K562 (cell line): ENCODE results near the gene BMI1. TPM values are rescaled to one million over a fixed set of nuclear protein-coding genes. Genes with fewer than 3 reads are reported as not detected.

Source experiments
- ATAC-seq: fragments of 200-7000 bp; cut with Tn5 transposase; 3 replicates; pipeline ENCODE4 v1.9.1; 2020; ENCODE audit warnings: moderate library complexity
- BruUV-seq: library from RNA; stranded (reverse); fragments of 400-500 nt; replicated peaks from 2 replicates; lab custom pipeline; 2021; lab: Mats Ljungman, UMichigan
- CTCF ChIA-PET: fragments of 300-600 bp; formaldehyde crosslinking; extraction: SDS; loops from one replicate; lab custom pipeline; 2021; ENCODE audit warnings: low intra/inter-chr PET ratio; lab: Yijun Ruan, JAX
- POLR2A ChIA-PET: fragments of 300-600, 350-650 bp; sonication (Branson Sonifier 250); formaldehyde crosslinking; extraction: SDS; loops from one replicate; lab custom pipeline; 2021; ENCODE audit warnings: antibody characterized with exemption, inconsistent platforms; lab: Yijun Ruan, JAX
- DNase-seq, 4 experiments: peaks; one replicate each; pipeline versions ENCODE4 v3.0.0 to v3.0.0-alpha.2; 2011 to 2018; ENCODE audit warnings: low spot score in 3 of 4, mixed read lengths in 3 of 4; ENCODE audit errors: extremely low read depth in 1 of 4
- FAIRE-seq: peaks from 2 replicates; lab custom pipeline; 2011; peaks lifted over from hg19 to GRCh38; lab: Jason Lieb, UNC
- H2AFZ ChIP-seq: 2 replicates; pipeline ENCODE4 v1.6.0; 2011; ENCODE audit warnings: low read depth, low read length, control low read depth, inconsistent platforms
- H3K27ac ChIP-seq: fragments of 200-600 bp; 3 replicates; pipeline ENCODE4 v1.8.0; 2011; ENCODE audit warnings: low read depth, mild to moderate bottlenecking, control low read depth, inconsistent platforms, low read length, moderate library complexity, mixed read lengths; ENCODE audit errors: extremely low read depth
- H3K27me3 ChIP-seq, 2 experiments: fragments of 300-600 bp in 1 of 2; 2 replicates in 1 of 2; 3 replicates in 1 of 2; pipeline versions ENCODE4 v1.6.0 to v1.8.0; 2011; ENCODE audit warnings: inconsistent platforms in 2 of 2, low read length in 2 of 2, mild to moderate bottlenecking in 1 of 2, mixed read lengths in 1 of 2, moderate library complexity in 1 of 2; ENCODE audit not compliant: control insufficient read depth in 2 of 2, insufficient read depth in 2 of 2
- H3K36me3 ChIP-seq: fragments of 300-600 bp; 3 replicates; pipeline ENCODE4 v1.8.0; 2011; ENCODE audit warnings: mild to moderate bottlenecking, low read length, inconsistent platforms; ENCODE audit not compliant: control insufficient read depth, insufficient read depth
- H3K4me1 ChIP-seq, 2 experiments: fragments of 200-600 bp in 1 of 2; replicated peaks in 1 of 2; 2 replicates in 1 of 2; 3 replicates in 1 of 2; pipeline versions ENCODE4 v1.5.1 to v1.8.0; 2011; ENCODE audit warnings: inconsistent platforms in 2 of 2, low read length in 2 of 2, mild to moderate bottlenecking in 1 of 2, mixed read lengths in 1 of 2, moderate library complexity in 1 of 2; ENCODE audit not compliant: control insufficient read depth in 2 of 2, insufficient read depth in 2 of 2
- H3K4me2 ChIP-seq: 2 replicates; pipeline ENCODE4 v1.6.1; 2011; ENCODE audit warnings: low read length, control low read depth, inconsistent platforms, mixed read lengths; ENCODE audit not compliant: insufficient read depth
- H3K4me3 ChIP-seq: fragments of 200-600 bp; sonication (generic), shearing (Covaris generic); 2 replicates; pipeline ENCODE4 v1.5.1; 2016; ENCODE audit warnings: control low read depth, inconsistent platforms
- H3K79me2 ChIP-seq: fragments of 200-600 bp; 3 replicates; pipeline ENCODE4 v1.8.0; 2011; ENCODE audit warnings: low read length, inconsistent platforms; ENCODE audit not compliant: control insufficient read depth, insufficient read depth
- H3K9ac ChIP-seq, 2 experiments: 2 replicates each; pipeline versions ENCODE4 v1.6.0 to v1.6.1; 2011; ENCODE audit warnings: low read depth in 2 of 2, low read length in 2 of 2, control low read depth in 1 of 2, inconsistent platforms in 1 of 2, mild to moderate bottlenecking in 1 of 2, mixed read lengths in 1 of 2; ENCODE audit not compliant: insufficient read depth in 1 of 2
- H3K9me1 ChIP-seq: one replicate; pipeline ENCODE4 v1.6.0; 2011; ENCODE audit warnings: inconsistent platforms, mild to moderate bottlenecking, low read length, moderate library complexity; ENCODE audit not compliant: control insufficient read depth, insufficient read depth
- H3K9me3 ChIP-seq: replicated peaks from 2 replicates; pipeline ENCODE4 v1.5.1; 2011; ENCODE audit warnings: low read depth, low read length, inconsistent platforms; ENCODE audit not compliant: control insufficient read depth, insufficient read depth
- H4K20me1 ChIP-seq: replicated peaks from 2 replicates; pipeline ENCODE4 v1.6.1; 2011; ENCODE audit warnings: low read length, inconsistent platforms, mixed read lengths; ENCODE audit not compliant: control insufficient read depth, insufficient read depth
- ARID1B ChIP-seq: fragments of 450-650 bp; IDR thresholded peaks from 2 replicates; pipeline ENCODE4 v1.6.1; 2016; ENCODE audit warnings: antibody characterized with exemption, mild to moderate bottlenecking, inconsistent platforms
- ATF3 ChIP-seq, 2 experiments: fragments of 450-650 bp in 1 of 2; sonication (generic) in 1 of 2; formaldehyde crosslinking in 1 of 2; IDR thresholded peaks in 1 of 2; conservative IDR thresholded peaks in 1 of 2; 2 replicates each; pipeline versions ENCODE4 v1.6.1 to v1.8.1; 2016 to 2023; ENCODE audit warnings: mild to moderate bottlenecking in 2 of 2, moderate library complexity in 2 of 2, inconsistent platforms in 1 of 2, missing genetic modification reagents in 1 of 2
- CCNT2 ChIP-seq: IDR thresholded peaks from 2 replicates; pipeline ENCODE4 v1.6.1; 2011; ENCODE audit warnings: borderline replicate concordance, low read depth, mild to moderate bottlenecking, moderate library complexity, mixed read lengths, low read length; ENCODE audit not compliant: insufficient read length; ENCODE audit errors: extremely low read depth
- CREM ChIP-seq: IDR thresholded peaks from 2 replicates; pipeline ENCODE4 v1.6.1; 2014; ENCODE audit warnings: antibody characterized with exemption, low read depth
- FOSL1 ChIP-seq: fragments of 200-800 bp; sonication (Bioruptor generic); conservative IDR thresholded peaks from 2 replicates; pipeline ENCODE4 v1.6.1; 2016; ENCODE audit warnings: missing genetic modification characterization, missing compliant biosample characterization
- HIVEP1 ChIP-seq: fragments of 250-450 bp; sonication (Bioruptor Pico); IDR thresholded peaks from 2 replicates; pipeline ENCODE4 v1.4.0; 2020; ENCODE audit warnings: mild to moderate bottlenecking
- JUND ChIP-seq, 2 experiments: IDR thresholded peaks; 2 replicates in 1 of 2; 3 replicates in 1 of 2; pipeline ENCODE4 v1.6.1; 2011; ENCODE audit warnings: borderline replicate concordance in 2 of 2, low read depth in 2 of 2, low read length in 2 of 2, improper control_type of control experiment in 1 of 2, missing biosample characterization in 1 of 2, missing genetic modification characterization in 1 of 2, missing genetic modification reagents in 1 of 2
- MEIS2 ChIP-seq: fragments of 450-650 bp; IDR thresholded peaks from 2 replicates; pipeline ENCODE4 v1.6.1; 2014; ENCODE audit warnings: mild to moderate bottlenecking; ENCODE audit not compliant: partially characterized antibody
- POLR3A ChIP-seq: IDR thresholded peaks from 2 replicates; pipeline ENCODE4 v1.6.1; 2011; ENCODE audit warnings: borderline replicate concordance, mild to moderate bottlenecking, moderate library complexity; ENCODE audit not compliant: insufficient read length, insufficient read depth; ENCODE audit errors: extremely low read depth
- POLR3G ChIP-seq: IDR thresholded peaks from 2 replicates; pipeline ENCODE4 v1.6.1; 2011; ENCODE audit not compliant: insufficient read length, insufficient replicate concordance; ENCODE audit errors: extremely low read depth
- SMAD1 ChIP-seq: fragments of 150-350 bp; IDR thresholded peaks from 2 replicates; pipeline ENCODE4 v1.6.1; 2014; ENCODE audit warnings: low read length, low read depth; ENCODE audit not compliant: partially characterized antibody
- SRSF3 ChIP-seq: fragments of 200-400 bp; formaldehyde crosslinking; IDR thresholded peaks from 2 replicates; pipeline ENCODE4 v1.6.1; 2016; ENCODE audit warnings: mild to moderate bottlenecking, low read length, moderate library complexity; ENCODE audit not compliant: insufficient read depth
- ZFP30 ChIP-seq: fragments of 250-450 bp; sonication (Bioruptor Pico); IDR thresholded peaks from 2 replicates; pipeline ENCODE4 v1.8.0; 2022; ENCODE audit warnings: moderate library complexity, mild to moderate bottlenecking, inconsistent platforms, borderline replicate concordance
- ZNF134 ChIP-seq: fragments of 250-450 bp; sonication (Bioruptor Pico); conservative IDR thresholded peaks from 2 replicates; pipeline ENCODE4 v1.4.0; 2020
- ZNF507 ChIP-seq: conservative IDR thresholded peaks from 2 replicates; pipeline ENCODE4 v1.6.1; 2017; ENCODE audit warnings: missing genetic modification characterization, missing compliant biosample characterization
- WGBS: fragments of 100-300 bp; shearing (Covaris generic); methylation state at CpG from one replicate; pipeline ENCODE4 v1.1.6; 2016; ENCODE audit warnings: low coverage, mixed read lengths; ENCODE audit not compliant: insufficient coverage; ENCODE audit errors: missing lambda C conversion rate; 5-methylcytosine and 5-hydroxymethylcytosine counted together
- in situ Hi-C: fragments of 300-500 bp; cut with MboI; formaldehyde crosslinking; loops from 4 replicates; pipeline ENCODE4 v1.15.0; 2018; ENCODE audit warnings: inconsistent platforms, mixed read lengths
- intact Hi-C: fragments of 100-400 bp; cut with micrococcal nuclease; formaldehyde crosslinking; loops from 2 replicates; pipeline ENCODE4 v1.14.2; 2022
- polyA plus RNA-seq, 8 experiments: library from polyadenylated mRNA; depleted of rRNA in 4 of 8; stranded (reverse) in 5 of 8; unstranded in 3 of 8; fragments of >200 nt; fragmentation: Nextera tagmentation in 2 of 8; fragmentation: Illumina TruSeq in 1 of 8; extraction: Ambion mirVana in 2 of 8; extraction: Trizol in 1 of 8; gene quantifications; 2 replicates each; pipeline versions ENCODE4 v1.2.1 to v1.2.3, GENCODE V29; 2011 to 2014; ENCODE audit warnings: inconsistent platforms in 1 of 8, missing spikeins in 1 of 8
- total RNA-seq, 7 experiments: library from RNA; depleted of rRNA in 6 of 7; stranded (reverse); fragments of >200 nt in 6 of 7; fragmentation: Illumina TruSeq in 2 of 7; extraction: Trizol in 2 of 7; gene quantifications; 2 replicates each; pipeline versions ENCODE4 v1.2.1 to v1.2.3, GENCODE V29; 2011 to 2021; ENCODE audit warnings: low replicate concordance in 1 of 7

BMI1 gene
- total and polyA plus RNA-seq, 9 of the 15 experiments (the other 6 are each of a cell fraction or from before 2014, with no cell fraction given) = 21.4 to 103 (median 70.8) TPM

GRCh38 chr10:22305721-22306120, 15.2 kb upstream of the BMI1 start:
- Histone ChIP-seq H3K4me3 (no peak overlapping the region), H3K79me2 (no peaks in the 10 kb centered on the region), H3K27ac (no peak overlapping the region), H3K36me3 (no peaks in the 10 kb centered on the region)
- ATAC-seq = no peak
- no peak for FAIRE-seq
- in situ Hi-C loops = no loop called here
- intact Hi-C loops = no loop called here
- DNase-seq = no peak
- CTCF ChIA-PET = no interaction called here
- TF ChIP-seq POLR3A = no peak
- TF ChIP-seq, all 486 proteins: peak for 0
- Histone ChIP-seq H3K4me1 (peaks cover 0 to 2% of the 10 kb centered on the region in 2 experiments; a peak in 4 of 5 replicates), H3K9me3 (no peaks in the 10 kb centered on the region), H3K4me2 (no peak overlapping the region), H3K27me3 (no peaks in the 10 kb centered on the region), H2AFZ (no peak overlapping the region), H3K9me1 (no peaks in the 10 kb centered on the region), H3K9ac (no peak overlapping the region), H4K20me1 (no peaks in the 10 kb centered on the region)
- POLR2A ChIA-PET = no interaction called here
- no TSS peak for BruUV-seq
- 68% methylated on average over 2 of the region's 2 CpGs for WGBS

- in situ Hi-C loops = no loop called here
- 19% methylated on average over 2 of the region's 2 CpGs for WGBS
- H3K79me2 ChIP-seq = no peaks in the 10 kb centered on the region
- H3K27ac ChIP-seq = no peak overlapping the region
- ChIA-PET CTCF (no interaction called here), POLR2A (no interaction called here)
- H3K4me2 ChIP-seq = no peak overlapping the region
- H3K36me3 ChIP-seq = no peaks in the 10 kb centered on the region
- H3K9ac ChIP-seq = no peak overlapping the region
- H3K4me3 ChIP-seq = no peak overlapping the region
- peak overlapping the region; percentile 76 for H2AFZ ChIP-seq
- H3K27me3 ChIP-seq = no peaks in the 10 kb centered on the region
- no peaks in the 10 kb centered on the region for H4K20me1 ChIP-seq
- ATAC-seq (peak; percentile 27), FAIRE-seq (no peak), DNase-seq (peak in 2 of 4 experiments; percentile 33 to 40)
- intact Hi-C loops = no loop called here
- H3K9me1 ChIP-seq = no peaks in the 10 kb centered on the region
- BruUV-seq = no TSS peak
- no peaks in the 10 kb centered on the region for H3K9me3 ChIP-seq
- H3K4me1 ChIP-seq = peaks cover 0 to 7% of the 10 kb centered on the region in 2 experiments; a peak in 3 of 5 replicates
- TF ChIP-seq ZFP30 (CRISPR knock-in tag) (no peak), ARID1B (0 out of 2 replicates have a peak, but pooled peaks have one; percentile 20), SRSF3 (no peak), ZNF134 (CRISPR knock-in tag) (no peak), SMAD1 (no peak), FOSL1 (peak; percentile 47), ZNF507 (tag) (no peak), ATF3 (IDR thresholded peaks at IDR 0.05) (peak; percentile 56), ATF3 (CRISPR knock-in tag; conservative IDR thresholded peaks at IDR 0.05) (no peak), HIVEP1 (CRISPR knock-in tag) (no peak), CCNT2 (no peak), JUND (IDR thresholded peaks at IDR 0.05; ENCODE audit: borderline replicate concordance, low read depth, low read length) (0 out of 2 replicates have a peak, but pooled peaks have one; percentile 28), JUND (tag; IDR thresholded peaks at IDR 0.05; ENCODE audit: borderline replicate concordance, low read depth, low read length) (no peak), MEIS2 (peak; percentile 71), CREM (0 out of 2 replicates have a peak, but pooled peaks have one; percentile 15), POLR3G (no peak)
Measured at GRCh38 chr10:22308390-22308789, 12.5 kb upstream of the BMI1 start.
